ENCODE measurements around the gene VWA8.
"Not testable (repeated sequence)": the region's sequence is repeated elsewhere in the genome, so short reads cannot be mapped to it uniquely, and the experiment has no call there.

Gene VWA8

DNA sequence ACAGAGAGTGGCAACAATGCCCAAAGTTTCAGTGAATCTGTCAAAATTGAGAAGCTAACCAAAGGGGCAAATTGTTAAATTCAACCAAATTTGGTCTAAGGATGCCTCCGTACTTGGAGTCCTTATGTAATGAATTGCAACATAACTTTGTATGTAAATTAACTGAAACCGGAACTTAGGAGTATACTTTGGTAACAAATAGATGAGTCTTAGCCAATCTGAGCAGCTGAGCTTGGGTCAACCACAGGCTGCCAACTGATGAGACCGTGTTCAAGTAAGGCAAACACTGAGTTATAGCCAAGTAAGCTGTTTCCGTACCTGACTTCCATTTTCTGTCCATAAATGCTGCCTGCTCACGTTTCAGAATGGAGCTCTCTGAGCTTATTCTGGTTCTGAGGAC, 5.3 kb downstream of the VWA8 start:
- Mint-ChIP-seq H3K27ac (no peak overlapping the region), H3K36me3 (ENCODE audit: insufficient read depth) (no peaks in the 10 kb centered on the region), H3K4me3 (no peak overlapping the region), H3K27me3 (no peaks in the 10 kb centered on the region), H3K9me3 (no peaks in the 10 kb centered on the region), H3K4me1 (ENCODE audit: low read depth in 2 of 2) (peaks cover 17 to 51% of the 10 kb centered on the region in 2 donors)
- DNase-seq (no peak), ATAC-seq (replicated peaks) (no peak)

GRCh38 chr13:41954226-41954625, 6.7 kb downstream of the VWA8 start:
- peaks cover 10 to 42% of the 10 kb centered on the region in 2 donors for H3K4me1 Mint-ChIP-seq (ENCODE audit: low read depth in 2 of 2)

GRCh38 chr13:41952749-41953148, 8.2 kb downstream of the VWA8 start:
- no peak for ATAC-seq (replicated peaks)
- H3K36me3 Mint-ChIP-seq (ENCODE audit: insufficient read depth) = peaks cover 10% of the 10 kb centered on the region
- peaks cover 6 to 28% of the 10 kb centered on the region in 2 donors for H3K4me1 Mint-ChIP-seq (ENCODE audit: low read depth in 2 of 2)
- no peak overlapping the region for H3K27ac Mint-ChIP-seq
- no peaks in the 10 kb centered on the region for H3K9me3 Mint-ChIP-seq
- no peaks in the 10 kb centered on the region for H3K27me3 Mint-ChIP-seq
- H3K4me3 Mint-ChIP-seq = no peak overlapping the region
- no peak for DNase-seq

More at GRCh38 chr13:41954226-41954625, 6.7 kb downstream of the VWA8 start:
- Mint-ChIP-seq H3K4me3 (no peak overlapping the region), H3K36me3 (ENCODE audit: insufficient read depth) (peaks cover 4% of the 10 kb centered on the region), H3K27me3 (no peaks in the 10 kb centered on the region), H3K9me3 (no peaks in the 10 kb centered on the region), H3K27ac (no peak overlapping the region)
- no peak for DNase-seq
- no peak for ATAC-seq (replicated peaks)

DNA sequence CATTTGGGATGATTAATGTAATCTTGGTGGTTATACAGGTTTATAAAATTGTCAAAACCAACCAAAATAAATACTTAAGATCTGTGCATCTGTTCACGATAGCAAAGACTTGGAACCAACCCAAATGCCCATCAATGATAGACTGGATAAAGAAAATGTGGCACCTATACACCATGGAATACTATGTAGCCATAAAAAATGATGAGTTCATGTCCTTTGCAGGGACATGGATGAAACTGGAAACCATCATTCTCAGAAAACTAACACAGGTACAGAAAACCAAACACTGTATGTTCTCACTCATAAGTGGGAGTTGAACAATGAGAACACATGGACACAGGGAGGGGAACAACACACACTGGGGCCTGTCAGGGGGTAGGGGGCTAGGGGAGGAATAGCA, 11.8 kb downstream of the VWA8 start:
- Mint-ChIP-seq H3K9me3 (peaks cover 2 to 11% of the 10 kb centered on the region in 2 donors), H3K4me1 (ENCODE audit: low read depth in 2 of 2) (peaks cover 9 to 13% of the 10 kb centered on the region in 2 donors), H3K36me3 (ENCODE audit: insufficient read depth) (peaks cover 30% of the 10 kb centered on the region)
- H3K27me3 Mint-ChIP-seq; ATAC-seq (replicated peaks); H3K4me3 Mint-ChIP-seq; DNase-seq; H3K27ac Mint-ChIP-seq: not testable (repeated sequence)

GRCh38 chr13:41945926-41946325, 15.0 kb downstream of the VWA8 start:
- DNase-seq (no peak), ATAC-seq (replicated peaks) (no peak)
- Mint-ChIP-seq H3K4me1 (ENCODE audit: low read depth in 2 of 2) (peaks cover 6 to 9% of the 10 kb centered on the region in 2 donors), H3K27me3 (no peaks in the 10 kb centered on the region), H3K27ac (no peak overlapping the region), H3K9me3 (peaks cover 2 to 11% of the 10 kb centered on the region in 2 donors), H3K36me3 (ENCODE audit: insufficient read depth) (peaks cover 33% of the 10 kb centered on the region), H3K4me3 (no peak overlapping the region)

DNA sequence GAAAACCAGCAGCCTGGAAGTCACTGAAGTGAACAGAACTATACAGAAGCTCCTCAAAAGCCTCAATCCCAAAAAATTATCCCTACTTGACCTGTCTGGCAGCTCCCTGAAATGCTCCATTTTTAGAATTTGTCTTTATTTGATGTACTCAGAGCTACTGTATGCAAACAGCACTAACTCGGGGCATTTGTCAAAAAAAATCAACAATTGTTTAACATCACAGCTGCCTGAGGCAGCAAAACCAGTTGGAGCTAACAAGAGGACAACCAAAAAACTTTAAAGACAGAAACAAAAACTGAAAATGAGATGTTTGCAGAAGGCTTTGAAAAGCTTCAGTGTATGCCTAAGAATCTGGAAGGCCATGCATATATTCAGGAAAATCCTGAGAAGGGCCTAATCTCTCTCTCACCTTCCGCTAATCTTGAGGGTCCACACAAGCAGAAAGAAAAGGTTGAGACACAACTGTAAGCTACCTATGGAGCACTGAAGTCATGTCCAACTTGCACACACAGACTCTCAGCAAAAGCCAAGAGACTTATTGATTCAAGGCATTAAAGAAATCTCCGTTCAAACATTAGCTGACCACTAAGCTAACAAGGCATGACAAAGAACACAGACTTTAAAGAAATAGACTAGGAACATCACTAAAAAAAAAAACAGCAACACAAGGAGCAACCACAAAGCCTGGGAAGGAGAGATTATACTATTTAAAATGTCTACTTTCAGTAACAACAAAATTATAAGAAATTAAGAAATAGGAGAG, 16.1 kb downstream of the VWA8 start:
- no peak overlapping the region for H3K27ac Mint-ChIP-seq
- no peak overlapping the region for H3K4me3 Mint-ChIP-seq
- no peak for DNase-seq
- H3K36me3 Mint-ChIP-seq (ENCODE audit: insufficient read depth) = peaks cover 33% of the 10 kb centered on the region
- no peak for ATAC-seq (replicated peaks)
- peaks cover 2 to 11% of the 10 kb centered on the region in 2 donors for H3K9me3 Mint-ChIP-seq
- peaks cover 11 to 13% of the 10 kb centered on the region in 2 donors for H3K4me1 Mint-ChIP-seq (ENCODE audit: low read depth in 2 of 2)
- H3K27me3 Mint-ChIP-seq = no peaks in the 10 kb centered on the region

- ATAC-seq (replicated peaks) (no peak), DNase-seq (no peak)
- H3K27me3 Mint-ChIP-seq = no peaks in the 10 kb centered on the region
- H3K9me3 Mint-ChIP-seq = peaks cover 2 to 11% of the 10 kb centered on the region in 2 donors
- peaks cover 29% of the 10 kb centered on the region for H3K36me3 Mint-ChIP-seq (ENCODE audit: insufficient read depth)
- no peak overlapping the region for H3K27ac Mint-ChIP-seq
- H3K4me1 Mint-ChIP-seq (ENCODE audit: low read depth in 2 of 2) = peaks cover 11 to 13% of the 10 kb centered on the region in 2 donors
- H3K4me3 Mint-ChIP-seq = no peak overlapping the region
Measured at GRCh38 chr13:41944229-41944628, 16.7 kb downstream of the VWA8 start.

DNA sequence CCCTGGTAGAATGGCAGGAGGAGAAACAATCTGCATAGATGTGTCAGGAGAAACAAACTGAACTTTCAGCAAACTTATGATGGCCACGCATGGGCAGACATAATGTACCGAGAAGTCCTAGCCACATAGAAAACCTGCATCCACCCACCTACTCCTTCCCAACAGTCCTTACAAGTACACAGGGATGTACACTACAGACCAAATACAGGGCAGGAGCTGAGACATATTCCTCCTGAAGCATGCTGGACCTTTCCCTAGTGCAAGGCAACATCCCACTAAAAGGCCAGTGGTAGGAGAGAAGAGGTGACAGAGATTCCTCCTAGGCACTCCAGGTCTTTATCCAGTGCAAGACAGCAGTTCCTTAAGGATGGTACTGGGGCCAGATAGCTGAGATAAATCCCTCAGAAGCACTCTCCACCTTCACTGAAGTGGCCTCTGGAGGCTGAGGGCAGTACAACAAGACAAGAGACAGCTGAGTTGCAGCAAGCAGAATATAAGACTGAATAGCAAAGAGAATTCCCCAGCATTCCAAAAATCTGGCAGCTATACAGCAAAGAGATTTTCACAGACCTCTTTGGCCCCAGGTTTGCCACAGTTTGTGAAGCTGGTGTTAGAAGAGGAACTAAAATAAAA, 18.3 kb downstream of the VWA8 start:
- Mint-ChIP-seq H3K4me1 (ENCODE audit: low read depth in 2 of 2) (peaks cover 11 to 13% of the 10 kb centered on the region in 2 donors), H3K36me3 (ENCODE audit: insufficient read depth) (peaks cover 23% of the 10 kb centered on the region), H3K4me3 (no peak overlapping the region), H3K27me3 (no peaks in the 10 kb centered on the region), H3K9me3 (peaks cover 2 to 11% of the 10 kb centered on the region in 2 donors), H3K27ac (no peak overlapping the region)
- ATAC-seq (replicated peaks) = no peak
- no peak for DNase-seq

GRCh38 chr13:41941174-41941573, 19.7 kb downstream of the VWA8 start:
- Mint-ChIP-seq H3K36me3 (ENCODE audit: insufficient read depth) (peaks cover 12% of the 10 kb centered on the region), H3K27me3 (no peaks in the 10 kb centered on the region)
- DNase-seq = no peak

GRCh38 chr13:41939398-41939797, 21.5 kb downstream of the VWA8 start:
- Mint-ChIP-seq H3K27ac (no peak overlapping the region), H3K27me3 (no peaks in the 10 kb centered on the region), H3K9me3 (no peaks in the 10 kb centered on the region), H3K36me3 (ENCODE audit: insufficient read depth) (peaks cover 3% of the 10 kb centered on the region), H3K4me1 (ENCODE audit: low read depth in 2 of 2) (peaks cover 7 to 21% of the 10 kb centered on the region in 2 donors), H3K4me3 (no peak overlapping the region)
- no peak for ATAC-seq (replicated peaks)
- no peak for DNase-seq

More at GRCh38 chr13:41941174-41941573, 19.7 kb downstream of the VWA8 start:
- Mint-ChIP-seq H3K4me3 (no peak overlapping the region), H3K9me3 (no peaks in the 10 kb centered on the region), H3K4me1 (ENCODE audit: low read depth in 2 of 2) (peaks cover 6 to 15% of the 10 kb centered on the region in 2 donors), H3K27ac (no peak overlapping the region)
- no peak for ATAC-seq (replicated peaks)

- H3K4me1 Mint-ChIP-seq (ENCODE audit: low read depth in 2 of 2) = peaks cover 7 to 21% of the 10 kb centered on the region in 2 donors
Measured at GRCh38 chr13:41938918-41939317, 22.0 kb downstream of the VWA8 start.

GRCh38 chr13:41937388-41937787, 23.5 kb downstream of the VWA8 start:
- ATAC-seq (replicated peaks) (no peak), DNase-seq (no peak)
- Mint-ChIP-seq H3K9me3 (no peaks in the 10 kb centered on the region), H3K36me3 (ENCODE audit: insufficient read depth) (no peaks in the 10 kb centered on the region), H3K4me3 (no peak overlapping the region), H3K27me3 (no peaks in the 10 kb centered on the region), H3K4me1 (ENCODE audit: low read depth in 2 of 2) (peaks cover 11 to 25% of the 10 kb centered on the region in 2 donors), H3K27ac (no peak overlapping the region)

More at GRCh38 chr13:41938918-41939317, 22.0 kb downstream of the VWA8 start:
- Mint-ChIP-seq H3K36me3 (ENCODE audit: insufficient read depth) (peaks cover 3% of the 10 kb centered on the region), H3K4me3 (no peak overlapping the region), H3K27ac (no peak overlapping the region), H3K27me3 (no peaks in the 10 kb centered on the region), H3K9me3 (no peaks in the 10 kb centered on the region)
- no peak for ATAC-seq (replicated peaks)
- no peak for DNase-seq

DNA sequence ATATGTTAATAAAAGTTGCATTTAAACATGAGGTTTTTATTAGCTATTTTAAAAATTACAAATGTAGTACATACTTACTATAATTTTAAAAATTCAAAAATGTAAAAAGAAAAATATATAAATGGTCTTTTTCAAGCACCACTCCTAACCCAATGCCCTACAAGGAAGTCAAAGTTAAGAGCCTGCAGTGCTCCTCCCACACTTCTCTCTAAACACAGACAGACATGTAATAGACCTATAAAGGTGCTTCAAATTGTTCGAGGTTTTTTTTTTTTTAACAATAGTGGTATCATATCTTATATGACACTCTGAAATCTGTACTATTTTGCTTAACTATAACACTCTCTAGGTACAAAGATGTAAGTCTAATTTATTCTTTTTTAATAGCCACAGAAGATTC, 25.4 kb downstream of the VWA8 start:
- Mint-ChIP-seq H3K36me3 (ENCODE audit: insufficient read depth) (no peaks in the 10 kb centered on the region), H3K27me3 (no peaks in the 10 kb centered on the region), H3K27ac (no peak overlapping the region), H3K9me3 (no peaks in the 10 kb centered on the region), H3K4me3 (no peak overlapping the region), H3K4me1 (ENCODE audit: low read depth in 2 of 2) (peaks cover 6 to 16% of the 10 kb centered on the region in 2 donors)
- ATAC-seq (replicated peaks) (no peak), DNase-seq (no peak)

GRCh38 chr13:41934994-41935393, 25.9 kb downstream of the VWA8 start:
- H3K4me1 Mint-ChIP-seq (ENCODE audit: low read depth in 2 of 2) = peaks cover 6 to 12% of the 10 kb centered on the region in 2 donors
- no peaks in the 10 kb centered on the region for H3K9me3 Mint-ChIP-seq

More at GRCh38 chr13:41934994-41935393, 25.9 kb downstream of the VWA8 start:
- H3K36me3 Mint-ChIP-seq (ENCODE audit: insufficient read depth) = no peaks in the 10 kb centered on the region
- no peak overlapping the region for H3K4me3 Mint-ChIP-seq
- H3K27ac Mint-ChIP-seq = no peak overlapping the region
- ATAC-seq (replicated peaks) (no peak), DNase-seq (no peak)
- H3K27me3 Mint-ChIP-seq = no peaks in the 10 kb centered on the region
